ENCODE results near the gene IL17RA.

IL17RA gene

DNA sequence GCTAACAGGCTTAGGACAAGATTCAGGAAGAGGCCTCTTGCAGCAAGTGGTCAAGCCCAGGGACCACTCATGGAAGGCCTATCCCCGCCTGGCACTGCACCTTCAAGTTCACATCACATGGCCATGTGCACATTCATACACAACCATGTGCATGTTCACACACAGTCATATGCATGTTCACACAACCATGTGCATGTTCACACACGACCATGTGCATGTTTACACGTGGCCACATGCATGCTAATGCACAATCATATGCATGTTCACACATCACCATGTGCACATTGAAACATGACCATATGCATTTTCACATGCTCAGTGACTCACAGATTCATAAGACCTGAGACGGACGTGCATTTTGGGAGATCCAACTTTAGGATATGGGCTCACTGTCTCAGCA is 28.7 kb upstream of the IL17RA start:
- no peak for TF ChIP-seq CTCF (IDR thresholded peaks at IDR 0.05; ENCODE audit: extremely low read depth, missing control alignments)
- no peak for DNase-seq (ENCODE audit: low spot score)

GRCh38 chr22:17056807-17057206 is 28.0 kb upstream of the IL17RA start:
- DNase-seq (ENCODE audit: low spot score), result no peak
- no peak for TF ChIP-seq CTCF (IDR thresholded peaks at IDR 0.05; ENCODE audit: extremely low read depth, missing control alignments)

DNA sequence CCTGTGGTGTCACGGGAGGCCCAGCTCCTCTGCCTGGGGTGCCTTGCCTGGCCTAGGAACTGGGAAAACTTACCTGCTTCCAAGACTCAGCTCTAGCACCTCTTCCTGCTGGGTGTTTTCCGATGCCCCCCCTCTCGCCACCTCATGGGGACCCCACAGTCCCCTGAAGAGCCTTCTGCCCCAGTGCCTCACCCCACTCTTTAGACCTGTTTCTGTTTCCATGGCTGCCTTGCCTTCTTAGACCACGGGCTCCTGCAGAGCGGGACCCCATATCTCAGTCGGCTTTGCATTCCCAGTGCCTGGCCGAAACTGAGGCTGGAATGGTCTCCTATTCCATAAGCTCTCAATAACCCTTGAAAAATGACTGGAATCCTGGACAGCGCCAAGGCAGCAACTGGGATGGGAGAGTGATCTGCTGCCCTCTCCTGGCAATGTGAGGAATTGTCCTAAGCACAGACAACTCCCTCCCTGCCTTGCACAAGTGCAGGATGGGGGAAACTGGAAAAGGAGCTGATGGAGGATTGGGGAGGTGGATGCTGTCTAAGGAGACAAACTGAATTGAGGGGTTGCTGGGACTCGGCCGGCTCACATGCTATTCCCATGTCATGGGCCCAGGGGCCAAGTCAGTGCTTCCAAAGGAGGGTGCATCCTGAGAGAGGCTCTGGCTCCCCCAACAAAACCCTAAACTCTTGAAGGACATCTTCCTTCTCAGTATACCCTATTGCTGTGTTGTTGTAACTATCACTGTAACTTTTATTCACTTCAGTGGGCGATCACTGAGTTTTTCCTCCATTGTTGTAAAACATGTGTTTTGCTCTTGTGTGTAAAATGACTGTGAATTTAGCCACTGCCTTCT is 26.6 kb upstream of the IL17RA start:
- peak; percentile 75 for DNase-seq (ENCODE audit: low spot score)
- TF ChIP-seq CTCF (IDR thresholded peaks at IDR 0.05; ENCODE audit: extremely low read depth, missing control alignments), result peak; percentile 89

DNA sequence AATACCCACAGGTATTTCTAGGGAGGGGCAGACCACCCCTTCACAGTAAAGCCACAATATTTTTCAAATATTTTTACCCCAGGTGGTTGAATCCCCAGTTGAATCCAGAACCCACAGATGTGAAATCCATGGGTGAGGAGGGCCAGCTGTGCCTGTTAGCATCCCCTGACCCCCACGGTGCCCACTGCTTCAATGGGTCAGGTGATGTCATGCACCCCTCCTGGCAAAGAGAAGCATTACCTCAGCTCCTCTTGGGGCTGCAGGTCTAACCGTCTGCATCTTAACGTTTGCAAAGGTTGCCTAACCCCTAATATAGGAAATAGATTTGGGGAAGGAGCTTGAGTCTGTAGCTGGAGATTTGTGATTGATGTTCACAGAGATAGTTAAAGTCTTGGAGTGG is 24.7 kb upstream of the IL17RA start:
- no peak for TF ChIP-seq CTCF (IDR thresholded peaks at IDR 0.05; ENCODE audit: extremely low read depth, missing control alignments)
- DNase-seq (ENCODE audit: low spot score), result no peak

- no peak for TF ChIP-seq CTCF (IDR thresholded peaks at IDR 0.05; ENCODE audit: extremely low read depth, missing control alignments)
Observed at GRCh38 chr22:17063411-17064106, 21.2 kb upstream of the IL17RA start.

DNA sequence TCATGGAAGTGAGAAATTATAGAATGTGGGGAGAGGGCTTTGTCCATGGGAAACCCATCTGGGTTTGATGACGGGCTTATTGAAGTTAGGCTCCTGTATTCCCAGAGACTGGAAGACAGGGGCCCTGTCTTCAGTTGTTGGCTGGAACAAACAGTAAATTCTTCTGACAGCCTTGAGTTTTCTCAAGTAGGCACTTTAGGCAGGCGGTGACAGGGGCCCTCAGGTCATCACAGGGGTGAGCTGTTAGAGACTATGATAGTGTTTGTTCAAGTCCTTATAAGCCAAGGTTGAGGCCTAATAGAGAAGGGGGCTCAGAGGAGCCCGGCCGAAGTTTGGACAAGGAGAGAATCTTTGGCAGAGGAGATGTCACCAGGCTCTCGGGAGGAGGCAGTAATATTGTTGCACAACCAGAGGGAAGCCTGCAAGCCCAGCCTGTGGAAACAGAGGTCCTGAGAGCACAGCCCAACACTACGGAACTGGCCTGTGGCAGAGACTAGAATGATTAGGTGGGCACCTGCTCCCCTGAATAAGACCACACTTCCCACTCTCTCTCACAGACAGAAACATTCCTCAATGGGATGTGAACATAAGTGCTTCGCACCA is 20.2 kb upstream of the IL17RA start:
- DNase-seq (ENCODE audit: low spot score), result no peak
- no peak for TF ChIP-seq CTCF (IDR thresholded peaks at IDR 0.05; ENCODE audit: extremely low read depth, missing control alignments)

More at GRCh38 chr22:17063411-17064106, 21.2 kb upstream of the IL17RA start:
- no peak for DNase-seq (ENCODE audit: low spot score)

- TF ChIP-seq CTCF (IDR thresholded peaks at IDR 0.05; ENCODE audit: extremely low read depth, missing control alignments), result no peak
- DNase-seq (ENCODE audit: low spot score), result no peak
Observed at GRCh38 chr22:17065433-17065832, 19.4 kb upstream of the IL17RA start.

Data from GM20000 (cell line).